RWPE1 (cell line): ENCODE results near the gene CACNA2D3.

Experiments used
- CTCF ChIA-PET: fragments of 350-600 bp; sonication (Branson Sonifier 250); formaldehyde crosslinking; extraction: SDS; loops from one replicate; lab custom pipeline; 2021; lab: Yijun Ruan, JAX
- POLR2A ChIA-PET: fragments of 400-600 bp; formaldehyde crosslinking; extraction: SDS; loops from one replicate; lab custom pipeline; 2020; ENCODE audit warnings: antibody characterized with exemption; ENCODE audit not compliant: low non-redundant PET; lab: Yijun Ruan, JAX
- DNase-seq: peaks from one replicate; pipeline ENCODE4 v3.0.0; 2012; ENCODE audit warnings: low spot score
- H3K27ac ChIP-seq: fragments of 450-650 bp; 2 replicates; pipeline ENCODE4 v1.5.1; 2017
- TF ChIP-seq, protein P1 (sequence below): fragments of 450-650 bp; conservative IDR thresholded peaks from 2 replicates; pipeline ENCODE4 v1.5.1; 2017; ENCODE audit warnings: low read depth, mild to moderate bottlenecking

Gene CACNA2D3

DNA sequence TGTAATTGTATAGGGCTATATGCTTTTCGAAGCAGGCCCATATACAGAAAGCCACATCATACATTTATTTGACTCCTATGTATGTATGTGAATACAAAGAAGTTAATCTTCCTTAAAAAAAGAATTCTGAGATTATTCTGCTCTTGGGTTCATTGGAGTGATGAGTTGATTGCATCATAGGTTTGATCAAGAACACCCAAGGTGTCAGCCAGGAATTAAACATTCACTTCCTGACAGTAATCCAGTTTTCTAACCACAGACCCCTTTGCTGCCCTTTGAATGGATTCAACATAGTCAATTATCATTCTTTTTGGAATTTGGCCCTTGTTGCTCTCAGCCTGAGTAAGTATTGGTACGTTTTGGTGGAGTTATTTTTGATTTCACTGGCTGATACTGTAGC is 225.6 kb downstream of the CACNA2D3 start:
- CTCF ChIA-PET: no interaction called here
- H3K27ac ChIP-seq: no peak overlapping the region
- POLR2A ChIA-PET: no interaction called here
- TF ChIP-seq, protein P1, sequence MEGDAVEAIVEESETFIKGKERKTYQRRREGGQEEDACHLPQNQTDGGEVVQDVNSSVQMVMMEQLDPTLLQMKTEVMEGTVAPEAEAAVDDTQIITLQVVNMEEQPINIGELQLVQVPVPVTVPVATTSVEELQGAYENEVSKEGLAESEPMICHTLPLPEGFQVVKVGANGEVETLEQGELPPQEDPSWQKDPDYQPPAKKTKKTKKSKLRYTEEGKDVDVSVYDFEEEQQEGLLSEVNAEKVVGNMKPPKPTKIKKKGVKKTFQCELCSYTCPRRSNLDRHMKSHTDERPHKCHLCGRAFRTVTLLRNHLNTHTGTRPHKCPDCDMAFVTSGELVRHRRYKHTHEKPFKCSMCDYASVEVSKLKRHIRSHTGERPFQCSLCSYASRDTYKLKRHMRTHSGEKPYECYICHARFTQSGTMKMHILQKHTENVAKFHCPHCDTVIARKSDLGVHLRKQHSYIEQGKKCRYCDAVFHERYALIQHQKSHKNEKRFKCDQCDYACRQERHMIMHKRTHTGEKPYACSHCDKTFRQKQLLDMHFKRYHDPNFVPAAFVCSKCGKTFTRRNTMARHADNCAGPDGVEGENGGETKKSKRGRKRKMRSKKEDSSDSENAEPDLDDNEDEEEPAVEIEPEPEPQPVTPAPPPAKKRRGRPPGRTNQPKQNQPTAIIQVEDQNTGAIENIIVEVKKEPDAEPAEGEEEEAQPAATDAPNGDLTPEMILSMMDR: no peak
- no peak for DNase-seq

DNA sequence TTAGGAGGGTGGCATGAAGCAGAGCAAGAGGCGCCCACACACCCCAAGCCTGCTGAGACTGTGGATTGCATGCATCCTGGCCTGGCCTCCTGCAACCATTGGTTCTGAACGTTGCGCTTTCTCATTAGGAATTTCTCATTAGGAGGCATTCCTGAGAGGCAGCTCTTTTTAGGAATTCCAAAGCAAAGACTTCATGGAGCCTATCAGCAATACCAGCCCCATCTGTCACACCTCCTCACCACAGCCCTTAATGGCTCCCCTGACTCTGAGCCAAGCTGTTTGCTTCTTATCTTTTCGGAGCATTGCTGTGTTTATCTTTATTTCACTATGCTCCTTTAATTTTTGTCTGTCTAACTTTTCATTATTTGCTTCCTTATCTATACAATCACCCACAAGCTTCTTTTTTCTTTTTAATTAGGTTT is 226.9 kb downstream of the CACNA2D3 start:
- no peak overlapping the region for H3K27ac ChIP-seq
- TF ChIP-seq, protein P1: no peak
- no peak for DNase-seq
- CTCF ChIA-PET: no interaction called here
- POLR2A ChIA-PET: no interaction called here

DNA sequence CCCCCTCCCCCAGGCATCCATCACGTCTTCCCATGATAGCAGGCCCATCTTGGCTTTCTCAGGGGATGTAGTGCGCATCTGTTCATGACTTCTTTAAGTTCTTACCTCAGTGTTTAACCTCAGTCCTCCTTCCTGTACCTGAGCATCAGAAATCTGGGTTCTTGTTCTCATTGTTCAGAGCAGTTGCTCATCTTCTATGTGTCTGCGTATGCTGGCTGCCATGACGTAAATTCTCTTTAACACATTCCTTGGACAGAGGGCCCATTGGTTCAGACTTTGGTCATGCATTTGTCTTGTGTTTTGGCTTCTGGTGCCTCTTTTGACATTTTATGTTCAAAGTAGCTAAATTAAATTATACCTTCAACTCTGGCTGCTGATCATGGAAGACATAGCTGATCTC is 227.3 kb downstream of the CACNA2D3 start:
- DNase-seq: no peak
- ChIA-PET POLR2A (no interaction called here), CTCF (no interaction called here)
- TF ChIP-seq, protein P1: no peak
- H3K27ac ChIP-seq: no peak overlapping the region

DNA sequence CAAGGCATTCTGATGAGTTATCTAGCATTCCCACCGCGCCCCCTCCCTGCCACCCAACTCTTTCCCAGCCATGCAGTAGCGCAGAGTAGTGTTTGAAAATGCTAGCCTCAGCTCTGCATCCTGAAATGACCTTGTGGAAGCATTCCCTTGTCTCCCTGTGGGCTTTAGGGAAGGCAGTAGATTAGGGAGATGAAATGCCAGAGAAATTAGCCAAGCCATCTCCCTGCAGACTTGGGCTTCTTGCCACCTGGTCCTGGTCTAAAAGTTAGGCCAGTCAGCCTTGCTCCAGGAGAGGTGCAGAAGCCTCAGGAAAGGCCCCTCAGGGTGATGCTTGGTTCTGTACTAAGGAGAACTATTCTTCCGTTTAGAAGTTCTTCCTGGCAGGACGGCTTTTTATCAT is 231.2 kb downstream of the CACNA2D3 start:
- H3K27ac ChIP-seq: no peak overlapping the region
- CTCF ChIA-PET: no interaction called here
- DNase-seq: no peak
- TF ChIP-seq, protein P1: no peak
- POLR2A ChIA-PET: no interaction called here

DNA sequence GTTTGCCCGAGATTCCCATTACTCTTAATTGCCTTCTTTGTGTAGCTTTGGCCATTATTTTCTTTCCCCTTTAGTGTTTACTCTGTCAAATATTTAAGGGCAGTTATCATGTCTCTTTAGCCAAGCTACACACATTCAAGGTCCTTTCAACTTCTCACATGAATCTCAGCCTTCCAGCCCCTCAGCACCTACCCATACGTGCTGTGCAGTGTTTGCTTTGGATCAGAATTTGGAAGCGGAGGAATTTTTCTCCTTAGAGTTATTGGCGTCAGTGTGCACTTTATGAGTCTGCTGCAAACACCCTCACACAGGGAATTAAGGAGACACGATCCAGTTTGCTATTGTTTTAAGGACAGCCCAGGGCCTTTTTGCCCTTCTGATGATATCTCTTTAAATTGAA is 231.6 kb downstream of the CACNA2D3 start:
- ChIA-PET CTCF (no interaction called here), POLR2A (no interaction called here)
- no peak for DNase-seq
- TF ChIP-seq, protein P1: no peak
- no peak overlapping the region for H3K27ac ChIP-seq

DNA sequence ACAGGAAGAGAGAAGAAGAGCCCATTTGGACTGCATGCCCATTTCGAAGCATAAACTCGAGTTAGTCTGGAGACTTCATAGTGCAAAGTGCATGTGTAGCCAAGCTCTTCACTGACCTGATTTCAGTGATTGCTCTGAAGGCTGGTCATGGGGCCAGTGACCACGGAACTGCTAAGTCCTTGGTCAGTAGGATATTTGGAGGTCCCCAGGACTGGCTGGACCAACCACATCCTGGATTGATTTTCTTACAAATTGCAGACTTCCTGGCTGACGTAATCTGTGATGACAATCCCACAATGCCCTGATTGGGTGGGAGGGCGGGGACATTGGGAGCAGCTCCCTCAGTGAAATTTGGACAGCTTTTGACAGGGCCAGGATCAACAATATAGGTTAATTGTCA is 233.4 kb downstream of the CACNA2D3 start:
- H3K27ac ChIP-seq: no peak overlapping the region
- DNase-seq: no peak
- ChIA-PET CTCF (no interaction called here), POLR2A (no interaction called here)
- TF ChIP-seq, protein P1: no peak
